Keratinocyte (primary cell): Measurements from ENCODE around the gene CAST. TPM values are rescaled to one million over a fixed set of nuclear protein-coding genes. Genes with fewer than 3 reads are reported as not detected.

ENCODE experiments used
- DNase-seq: peaks from one replicate; pipeline ENCODE4 v3.0.0-alpha.2; 2011; ENCODE audit warnings: low read depth, missing footprints, low spot score
- FAIRE-seq: peaks from 2 replicates; lab custom pipeline; 2011; peaks lifted over from hg19 to GRCh38; lab: Jason Lieb, UNC
- H2AFZ ChIP-seq: 2 replicates; pipeline ENCODE4 v1.6.0; 2012; ENCODE audit warnings: low read length, control low read depth, inconsistent platforms; ENCODE audit not compliant: control insufficient read depth
- H3K27ac ChIP-seq: 2 replicates; pipeline ENCODE4 v1.5.1; 2011; ENCODE audit warnings: low read length; ENCODE audit not compliant: control insufficient read depth, insufficient read depth
- H3K27me3 ChIP-seq: 3 replicates; pipeline ENCODE4 v1.6.0; 2011; ENCODE audit warnings: low read length; ENCODE audit not compliant: control insufficient read depth, insufficient read depth; ENCODE audit errors: extremely low read depth
- H3K36me3 ChIP-seq, 2 experiments: 2 replicates in 1 of 2; 3 replicates in 1 of 2; pipeline ENCODE4 v1.5.1; 2011; ENCODE audit warnings: low read length in 2 of 2, mild to moderate bottlenecking in 1 of 2; ENCODE audit not compliant: control insufficient read depth in 2 of 2, insufficient read depth in 2 of 2; ENCODE audit errors: extremely low read depth in 1 of 2
- H3K4me1 ChIP-seq: 3 replicates; pipeline ENCODE4 v1.5.1; 2011; ENCODE audit warnings: low read length; ENCODE audit not compliant: control insufficient read depth, insufficient read depth; ENCODE audit errors: extremely low read depth
- H3K4me2 ChIP-seq: 3 replicates; pipeline ENCODE4 v1.6.0; 2011; ENCODE audit warnings: low read depth, low read length; ENCODE audit not compliant: control insufficient read depth, insufficient read depth; ENCODE audit errors: extremely low read depth
- H3K4me3 ChIP-seq, 3 experiments: fragments of 200-600 bp in 1 of 3; sonication (generic) in 1 of 3; 2 replicates in 2 of 3; 3 replicates in 1 of 3; pipeline ENCODE4 v1.5.1; 2011 to 2016; ENCODE audit warnings: low read length in 3 of 3, mild to moderate bottlenecking in 3 of 3, control low read depth in 2 of 3, inconsistent platforms in 1 of 3, low read depth in 1 of 3, mixed read lengths in 1 of 3, mixed run types in 1 of 3, moderate library complexity in 1 of 3; ENCODE audit not compliant: control insufficient read depth in 2 of 3, insufficient read depth in 2 of 3; ENCODE audit errors: extremely low read depth in 1 of 3
- H3K79me2 ChIP-seq: 2 replicates; pipeline ENCODE4 v1.6.0; 2012; ENCODE audit warnings: low read length; ENCODE audit not compliant: control insufficient read depth, insufficient read depth
- H3K9ac ChIP-seq: 3 replicates; pipeline ENCODE4 v1.6.0; 2011; ENCODE audit warnings: low read length; ENCODE audit not compliant: control insufficient read depth, insufficient read depth; ENCODE audit errors: extremely low read depth
- H3K9me1 ChIP-seq: 3 replicates; pipeline ENCODE4 v1.6.0; 2011; ENCODE audit warnings: low read length; ENCODE audit not compliant: control insufficient read depth, insufficient read depth; ENCODE audit errors: extremely low read depth
- H3K9me3 ChIP-seq: 2 replicates; pipeline ENCODE4 v1.5.1; 2012; ENCODE audit warnings: low read depth, low read length; ENCODE audit not compliant: control insufficient read depth
- H4K20me1 ChIP-seq: 3 replicates; pipeline ENCODE4 v1.6.0; 2011; ENCODE audit warnings: low read length; ENCODE audit not compliant: control insufficient read depth, insufficient read depth; ENCODE audit errors: extremely low read depth
- CTCF ChIP-seq, 3 experiments: IDR thresholded peaks in 1 of 3; conservative IDR thresholded peaks in 1 of 3; optimal IDR thresholded peaks in 1 of 3; 2 replicates in 2 of 3; 3 replicates in 1 of 3; pipeline versions ENCODE3 to v1.5.1; 2011; ENCODE audit warnings: low read length in 3 of 3, mild to moderate bottlenecking in 3 of 3, moderate library complexity in 2 of 3, control low read depth in 1 of 3, inconsistent platforms in 1 of 3; ENCODE audit not compliant: insufficient read depth in 2 of 3; ENCODE audit errors: extremely low read depth in 1 of 3
- EZH2 ChIP-seq: IDR thresholded peaks from one replicate; pipeline ENCODE4 v1.6.1; 2012; ENCODE audit warnings: inconsistent platforms, mild to moderate bottlenecking, low read length, moderate library complexity
- dilution Hi-C: fragments of 300-500 bp; cut with MboI; formaldehyde crosslinking; loops from one replicate; pipeline ENCODE4 v1.7.0; 2020; ENCODE audit warnings: low sequenced_read_pairs; ENCODE audit not compliant: extremely low pct_ligation_motif_present
- polyA plus RNA-seq, 5 experiments: library from polyadenylated mRNA; depleted of rRNA in 3 of 5; stranded (reverse) in 3 of 5; stranded (forward) in 1 of 5; unstranded in 1 of 5; fragments of >200 nt; gene quantifications; 1 replicate in 1 of 5; 2 replicates in 3 of 5; 3 replicates in 1 of 5; pipeline versions ENCODE4 v1.2.1 to v1.2.3, GENCODE V29; 2011 to 2012; ENCODE audit warnings: missing spikeins in 2 of 5, low read depth in 1 of 5, low replicate concordance in 1 of 5

CAST gene
- polyA plus RNA-seq, 1 donor (not counting 4 experiments of a cell fraction or from before 2014, with no cell fraction given), result 238 TPM

GRCh38 chr5:96636594-96636993, 25.6 kb upstream of the CAST start:
- Histone ChIP-seq H3K79me2 (no peaks in the 10 kb centered on the region), H3K27ac (no peak overlapping the region), H3K27me3 (no peaks in the 10 kb centered on the region), H3K4me1 (peaks cover 8% of the 10 kb centered on the region), H3K4me2 (no peak overlapping the region), H4K20me1 (no peaks in the 10 kb centered on the region), H3K9me1 (no peaks in the 10 kb centered on the region), H2AFZ (no peak overlapping the region), H3K36me3 (no peaks in the 10 kb centered on the region), H3K9ac (no peak overlapping the region), H3K9me3 (no peaks in the 10 kb centered on the region), H3K4me3 (no peak overlapping the region)
- FAIRE-seq (no peak), DNase-seq (no peak)
- dilution Hi-C loops, result no loop called here
- TF ChIP-seq EZH2 (no peak), CTCF (optimal IDR thresholded peaks at IDR 0.05 in 1 of 3, IDR thresholded peaks at IDR 0.05 in 1 of 3, conservative IDR thresholded peaks at IDR 0.05 in 1 of 3; ENCODE audit: extremely low read depth in 1 of 3, insufficient read depth in 2 of 3, low read length in 3 of 3) (no peak)

- Histone ChIP-seq H3K27me3 (no peaks in the 10 kb centered on the region), H3K4me1 (peaks cover 8% of the 10 kb centered on the region), H3K4me2 (no peak overlapping the region), H3K36me3 (no peaks in the 10 kb centered on the region), H4K20me1 (no peaks in the 10 kb centered on the region), H3K27ac (no peak overlapping the region), H3K9ac (no peak overlapping the region), H2AFZ (no peak overlapping the region), H3K9me1 (no peaks in the 10 kb centered on the region), H3K9me3 (no peaks in the 10 kb centered on the region), H3K79me2 (no peaks in the 10 kb centered on the region), H3K4me3 (no peak overlapping the region)
- no peak for TF ChIP-seq CTCF (optimal IDR thresholded peaks at IDR 0.05 in 1 of 3, IDR thresholded peaks at IDR 0.05 in 1 of 3, conservative IDR thresholded peaks at IDR 0.05 in 1 of 3; ENCODE audit: extremely low read depth in 1 of 3, insufficient read depth in 2 of 3, low read length in 3 of 3)
- no peak for TF ChIP-seq EZH2
- FAIRE-seq, result no peak
- no peak for DNase-seq
- dilution Hi-C loops, result no loop called here
Observed at GRCh38 chr5:96637196-96637595, 25.0 kb upstream of the CAST start.
